Bone marrow (tissue), 2 donors: Measurements from ENCODE around the gene GH2.
A peak's percentile ranks its signal among the peaks of the same experiment; 100 is the strongest.
"Not testable (repeated sequence)": the region's sequence is repeated elsewhere in the genome, so short reads cannot be mapped to it uniquely, and the experiment has no call there.

Source experiments
- DNase-seq, 2 donors: peaks; one replicate each; lab custom pipeline; 2025; lab: John Stamatoyannopoulos, UW

GH2 gene

DNA sequence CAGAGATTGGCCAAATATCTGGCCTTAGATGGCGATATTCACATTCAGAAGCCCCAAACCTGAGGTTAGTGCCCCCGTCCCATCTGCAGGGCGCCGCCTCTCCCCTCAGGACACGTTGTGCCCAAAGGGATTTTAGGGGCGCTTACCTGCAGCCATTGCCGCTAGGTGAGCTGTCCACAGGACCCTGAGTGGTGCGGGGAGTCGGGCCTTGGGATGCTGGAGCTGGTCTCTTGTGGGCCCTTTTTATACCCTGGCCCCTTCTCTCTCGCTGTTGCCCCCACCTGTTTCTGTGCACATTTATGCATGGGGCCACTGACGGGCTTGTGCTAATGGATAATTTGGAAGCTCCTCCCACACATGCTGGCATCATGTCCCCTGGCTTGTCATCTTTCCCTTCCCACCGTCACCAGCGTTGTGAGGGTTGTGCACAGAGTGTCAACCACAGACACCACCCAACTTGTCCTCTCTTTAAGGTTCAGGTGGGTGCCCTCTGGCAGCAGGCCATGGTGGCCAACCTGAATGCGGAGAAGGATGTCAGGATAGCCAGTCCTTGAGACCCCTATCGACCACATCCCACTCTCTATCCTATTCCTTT, 29.4 kb upstream of the GH2 start, which contains the start of gene CSHL1:
TSS of gene CSHL1 (minus strand) at position 218 of the 595 bp plus-strand sequence. CDS start at position 156, 62 bp downstream.
- no peak for DNase-seq

- no peak for DNase-seq
Measured at GRCh38 chr17:63910096-63910495, 28.4 kb upstream of the GH2 start.

DNA sequence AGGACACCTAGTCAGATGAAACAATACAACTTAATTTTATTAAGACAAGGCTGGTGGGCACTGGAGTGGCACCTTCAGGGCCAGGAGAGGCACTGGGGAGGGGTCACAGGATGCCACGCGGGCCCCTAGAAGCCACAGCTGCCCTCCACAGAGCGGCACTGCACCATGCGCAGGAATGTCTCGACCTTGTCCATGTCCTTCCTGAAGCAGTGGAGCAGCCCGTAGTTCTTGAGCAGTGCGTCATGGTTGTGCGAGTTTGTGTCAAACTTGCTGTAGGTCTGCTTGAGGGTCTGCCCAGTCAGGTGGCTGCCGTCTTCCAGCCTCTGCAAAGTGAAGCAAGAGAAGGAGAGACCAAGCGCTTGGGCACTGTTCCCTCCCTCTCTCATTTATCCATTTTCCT, 27.8 kb upstream of the GH2 start:
- DNase-seq, result not testable (repeated sequence)

GRCh38 chr17:63907161-63907778, 25.5 kb upstream of the GH2 start:
- peak in 1 of 2 donors; percentile 34 for DNase-seq

- not testable (repeated sequence) for DNase-seq
Measured at GRCh38 chr17:63904796-63905195, 23.1 kb upstream of the GH2 start.

DNA sequence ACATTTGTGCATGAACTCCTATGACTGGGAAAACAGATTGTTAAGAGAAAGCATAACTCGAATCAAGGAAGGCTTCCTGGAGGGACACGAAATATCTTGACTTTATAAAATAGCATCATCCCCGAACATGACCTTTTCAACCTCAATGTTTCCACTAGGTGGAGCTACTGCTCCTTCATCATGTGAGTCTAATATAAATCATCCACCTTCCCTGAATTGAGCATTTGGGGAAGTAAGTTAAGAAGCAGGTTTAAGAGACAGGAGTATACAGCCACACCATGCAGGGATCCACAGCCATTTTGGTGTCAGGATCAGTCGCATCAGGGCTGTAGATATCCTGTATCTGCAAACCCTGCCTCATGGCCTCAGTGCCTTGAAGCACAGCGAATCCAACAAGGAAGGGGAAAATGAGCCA, 22.1 kb upstream of the GH2 start:
- DNase-seq, result peak in 1 of 2 donors; percentile 6

GRCh38 chr17:63901971-63902370, 20.2 kb upstream of the GH2 start:
- not testable (repeated sequence) for DNase-seq

DNA sequence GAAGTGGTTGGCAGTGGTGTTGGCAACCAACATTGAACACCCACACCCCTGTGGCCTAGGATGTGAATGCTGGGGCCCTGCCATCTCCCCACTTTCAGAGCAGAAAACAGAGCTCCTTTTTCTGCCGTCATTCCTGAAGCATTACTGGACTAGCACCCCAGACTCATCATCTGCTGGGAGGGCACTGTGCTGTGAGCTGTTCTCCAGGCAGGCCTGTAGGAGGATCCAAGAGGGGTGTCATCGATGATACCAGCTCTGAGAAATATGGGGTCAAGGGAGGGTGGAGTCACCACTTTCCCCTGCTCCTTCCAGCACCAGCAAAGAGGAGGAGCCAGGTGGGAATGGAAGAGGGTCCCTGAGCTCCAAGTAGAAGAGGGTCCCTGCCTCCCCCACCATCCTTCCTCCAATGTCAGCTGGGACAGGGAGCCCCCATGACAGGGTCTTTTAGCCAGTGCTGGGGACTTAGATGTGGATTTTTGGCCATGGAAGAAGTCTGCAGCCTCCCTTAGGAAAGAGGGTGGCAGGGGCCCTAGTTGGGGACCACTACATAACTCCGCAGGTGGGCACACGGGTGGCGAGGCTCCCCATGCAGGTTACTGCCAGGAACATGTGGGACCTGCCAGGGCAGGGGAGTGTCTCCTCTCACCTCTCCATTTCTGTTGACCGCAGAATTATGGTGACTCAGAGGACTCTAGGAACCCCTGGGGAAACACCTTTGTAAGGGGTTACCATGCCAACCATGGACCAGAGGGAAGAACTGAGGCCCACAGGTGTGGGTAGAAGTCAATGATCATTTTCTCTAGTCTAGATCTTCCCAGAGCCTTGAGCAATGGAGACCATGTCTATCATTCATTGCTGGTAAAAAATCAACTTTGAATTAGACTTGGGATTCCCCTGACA, 17.4 kb upstream of the GH2 start:
- not testable (repeated sequence) for DNase-seq

GRCh38 chr17:63896524-63897354, 15.0 kb upstream of the GH2 start, which contains the start of gene CSH1:
Gene CSH1, minus strand, starts transcription at chr17:63896574. Its CDS starts 63 bp downstream, at chr17:63896511.
- DNase-seq, result not testable (repeated sequence)

DNA sequence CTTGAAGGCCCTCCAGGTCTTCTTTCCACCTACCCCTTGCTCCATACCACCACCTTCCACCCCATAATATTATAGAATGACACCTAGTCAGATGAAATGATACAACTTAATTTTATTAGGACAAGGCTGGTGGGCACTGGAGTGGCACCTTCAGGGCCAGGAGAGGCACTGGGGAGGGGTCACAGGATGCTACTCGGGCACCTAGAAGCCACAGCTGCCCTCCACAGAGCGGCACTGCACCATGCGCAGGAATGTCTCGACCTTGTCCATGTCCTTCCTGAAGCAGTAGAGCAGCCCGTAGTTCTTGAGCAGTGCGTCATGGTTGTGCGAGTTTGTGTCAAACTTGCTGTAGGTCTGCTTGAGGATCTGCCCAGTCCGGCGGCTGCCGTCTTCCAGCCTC, 13.1 kb upstream of the GH2 start:
- not testable (repeated sequence) for DNase-seq

DNA sequence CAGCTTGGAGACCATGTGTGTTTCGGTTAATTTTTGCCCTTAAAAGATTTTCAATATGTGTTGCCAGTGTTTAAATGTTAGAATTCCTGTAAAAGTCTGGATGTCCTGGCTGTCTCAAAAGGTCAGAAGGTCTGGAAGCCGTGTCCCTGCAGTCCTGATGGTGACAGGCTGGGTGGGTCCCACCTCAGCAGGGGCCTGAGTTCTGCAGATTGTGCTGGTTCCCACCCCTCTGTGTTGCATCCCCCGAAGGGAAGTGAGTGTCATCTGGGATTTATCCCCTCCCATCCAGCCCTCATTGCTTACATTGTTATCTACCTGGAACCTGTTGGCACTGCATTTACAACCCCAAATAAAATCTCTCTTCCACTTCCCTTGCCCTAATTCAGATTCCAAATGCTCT, 12.3 kb upstream of the GH2 start:
- DNase-seq, result not testable (repeated sequence)

- DNase-seq, result not testable (repeated sequence)
Measured at GRCh38 chr17:63892316-63893037, 10.7 kb upstream of the GH2 start.

DNA sequence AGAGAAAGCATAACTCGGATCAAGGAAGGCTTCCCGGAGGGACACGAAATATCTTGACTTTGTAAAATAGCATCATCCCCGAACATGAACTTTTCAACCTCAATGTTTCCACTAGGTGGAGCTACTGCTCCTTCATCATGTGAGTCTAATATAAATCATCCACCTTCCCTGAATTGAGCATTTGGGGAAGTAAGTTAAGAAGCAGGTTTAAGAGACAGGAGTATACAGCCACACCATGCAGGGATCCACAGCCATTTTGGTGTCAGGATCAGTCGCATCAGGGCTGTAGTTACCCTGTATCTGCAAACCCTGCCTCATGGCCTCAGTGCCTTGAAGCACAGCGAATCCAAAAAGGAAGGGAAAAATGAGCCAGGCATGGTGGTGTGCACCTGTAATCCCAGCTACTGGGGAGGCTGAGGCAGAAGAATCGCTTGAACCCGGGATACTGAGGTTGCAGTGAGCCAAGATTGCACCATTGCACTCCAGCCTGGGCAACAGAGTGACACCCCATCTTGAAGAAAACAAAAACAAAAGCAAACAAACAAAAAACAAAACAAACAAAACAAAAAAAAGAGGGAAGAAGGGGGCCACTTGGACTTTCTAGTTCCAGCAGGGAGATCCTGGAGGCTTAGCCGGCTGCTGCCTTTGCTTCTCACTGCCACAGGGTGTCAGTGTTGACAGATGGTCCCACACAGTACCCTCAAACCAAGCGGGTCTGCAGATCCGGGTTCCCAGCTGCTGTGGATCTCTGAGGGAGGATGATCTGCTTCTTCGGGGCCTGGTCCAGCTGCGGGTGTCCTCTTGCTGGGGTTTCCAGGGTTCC, 7.5 kb upstream of the GH2 start:
- DNase-seq, result peak in 1 of 2 donors; percentile 42

- not testable (repeated sequence) for DNase-seq
Measured at GRCh38 chr17:63885119-63885518, 3.4 kb upstream of the GH2 start.

DNA sequence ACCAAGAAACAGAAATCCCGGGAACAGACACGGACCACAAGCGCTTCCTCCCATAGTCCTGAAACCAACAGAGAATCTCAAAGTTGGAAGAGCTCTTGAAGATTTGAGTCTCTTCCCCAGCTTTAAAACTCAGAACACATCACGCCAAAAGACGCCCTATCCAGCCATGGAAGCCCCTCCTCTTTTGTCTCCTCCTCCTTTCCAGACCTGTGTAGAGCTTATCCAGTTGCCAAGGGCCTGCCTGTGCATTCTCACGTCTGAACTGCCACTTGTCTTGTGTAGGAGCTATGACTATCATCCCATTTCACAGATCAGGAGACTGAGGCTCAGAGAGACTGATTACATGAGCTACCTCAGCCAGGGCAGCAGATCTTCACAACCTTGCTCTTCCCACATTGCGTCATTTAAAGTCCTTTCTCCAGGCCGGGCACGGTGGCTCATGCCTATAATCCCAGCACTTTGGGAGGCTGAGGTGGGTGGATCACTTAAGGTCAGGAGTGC, 932 bp upstream of the GH2 start:
- DNase-seq, result not testable (repeated sequence)

GRCh38 chr17:63881337-63881736, 407 bp downstream of the GH2 start:
- not testable (repeated sequence) for DNase-seq

GRCh38 chr17:63880706-63881105, 1.0 kb downstream of the GH2 start:
- DNase-seq, result no peak

DNA sequence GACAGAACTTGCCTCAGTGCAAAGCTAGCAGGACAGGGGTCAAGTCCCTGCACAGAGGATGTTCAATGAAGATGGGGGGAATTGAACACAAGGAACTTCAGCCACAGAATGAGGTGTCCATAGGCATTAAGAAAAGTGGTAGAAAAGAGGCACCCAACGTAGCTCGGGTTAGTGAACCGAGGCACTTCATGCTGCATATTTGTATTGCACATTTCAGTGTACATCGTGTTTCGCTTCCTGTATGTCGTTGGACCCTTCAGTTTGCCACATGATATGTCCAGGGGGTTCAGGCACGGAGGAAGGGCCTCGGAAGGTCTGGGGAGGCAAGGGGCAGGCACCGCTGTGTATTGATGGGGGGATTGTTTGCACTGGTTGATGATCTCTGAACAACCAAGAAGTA, 3.3 kb downstream of the GH2 start:
- DNase-seq, result not testable (repeated sequence)

GRCh38 chr17:63874693-63875092, 7.1 kb downstream of the GH2 start:
- not testable (repeated sequence) for DNase-seq
